K562 (cell line): ENCODE results near the gene TBC1D16. TPM values are rescaled to one million over a fixed set of nuclear protein-coding genes. Genes with fewer than 3 reads are reported as not detected.

Source experiments
- ATAC-seq: fragments of 200-7000 bp; cut with Tn5 transposase; 3 replicates; pipeline ENCODE4 v1.9.1; 2020; ENCODE audit warnings: moderate library complexity
- BruUV-seq: library from RNA; stranded (reverse); fragments of 400-500 nt; replicated peaks from 2 replicates; lab custom pipeline; 2021; lab: Mats Ljungman, UMichigan
- CTCF ChIA-PET: fragments of 300-600 bp; formaldehyde crosslinking; extraction: SDS; loops from one replicate; lab custom pipeline; 2021; ENCODE audit warnings: low intra/inter-chr PET ratio; lab: Yijun Ruan, JAX
- POLR2A ChIA-PET: fragments of 300-600, 350-650 bp; sonication (Branson Sonifier 250); formaldehyde crosslinking; extraction: SDS; loops from one replicate; lab custom pipeline; 2021; ENCODE audit warnings: antibody characterized with exemption, inconsistent platforms; lab: Yijun Ruan, JAX
- DNase-seq, 4 experiments: peaks; one replicate each; pipeline versions ENCODE4 v3.0.0 to v3.0.0-alpha.2; 2011 to 2018; ENCODE audit warnings: low spot score in 3 of 4, mixed read lengths in 3 of 4; ENCODE audit errors: extremely low read depth in 1 of 4
- FAIRE-seq: peaks from 2 replicates; lab custom pipeline; 2011; peaks lifted over from hg19 to GRCh38; lab: Jason Lieb, UNC
- H2AFZ ChIP-seq: 2 replicates; pipeline ENCODE4 v1.6.0; 2011; ENCODE audit warnings: low read depth, low read length, control low read depth, inconsistent platforms
- H3K27ac ChIP-seq: fragments of 200-600 bp; 3 replicates; pipeline ENCODE4 v1.8.0; 2011; ENCODE audit warnings: low read depth, mild to moderate bottlenecking, control low read depth, inconsistent platforms, low read length, moderate library complexity, mixed read lengths; ENCODE audit errors: extremely low read depth
- H3K27me3 ChIP-seq, 2 experiments: fragments of 300-600 bp in 1 of 2; 2 replicates in 1 of 2; 3 replicates in 1 of 2; pipeline versions ENCODE4 v1.6.0 to v1.8.0; 2011; ENCODE audit warnings: inconsistent platforms in 2 of 2, low read length in 2 of 2, mild to moderate bottlenecking in 1 of 2, mixed read lengths in 1 of 2, moderate library complexity in 1 of 2; ENCODE audit not compliant: control insufficient read depth in 2 of 2, insufficient read depth in 2 of 2
- H3K36me3 ChIP-seq: fragments of 300-600 bp; 3 replicates; pipeline ENCODE4 v1.8.0; 2011; ENCODE audit warnings: mild to moderate bottlenecking, low read length, inconsistent platforms; ENCODE audit not compliant: control insufficient read depth, insufficient read depth
- H3K4me1 ChIP-seq, 2 experiments: fragments of 200-600 bp in 1 of 2; replicated peaks in 1 of 2; 2 replicates in 1 of 2; 3 replicates in 1 of 2; pipeline versions ENCODE4 v1.5.1 to v1.8.0; 2011; ENCODE audit warnings: inconsistent platforms in 2 of 2, low read length in 2 of 2, mild to moderate bottlenecking in 1 of 2, mixed read lengths in 1 of 2, moderate library complexity in 1 of 2; ENCODE audit not compliant: control insufficient read depth in 2 of 2, insufficient read depth in 2 of 2
- H3K4me2 ChIP-seq: 2 replicates; pipeline ENCODE4 v1.6.1; 2011; ENCODE audit warnings: low read length, control low read depth, inconsistent platforms, mixed read lengths; ENCODE audit not compliant: insufficient read depth
- H3K4me3 ChIP-seq: fragments of 200-600 bp; sonication (generic), shearing (Covaris generic); 2 replicates; pipeline ENCODE4 v1.5.1; 2016; ENCODE audit warnings: control low read depth, inconsistent platforms
- H3K79me2 ChIP-seq: fragments of 200-600 bp; 3 replicates; pipeline ENCODE4 v1.8.0; 2011; ENCODE audit warnings: low read length, inconsistent platforms; ENCODE audit not compliant: control insufficient read depth, insufficient read depth
- H3K9ac ChIP-seq, 2 experiments: 2 replicates each; pipeline versions ENCODE4 v1.6.0 to v1.6.1; 2011; ENCODE audit warnings: low read depth in 2 of 2, low read length in 2 of 2, control low read depth in 1 of 2, inconsistent platforms in 1 of 2, mild to moderate bottlenecking in 1 of 2, mixed read lengths in 1 of 2; ENCODE audit not compliant: insufficient read depth in 1 of 2
- H3K9me1 ChIP-seq: one replicate; pipeline ENCODE4 v1.6.0; 2011; ENCODE audit warnings: inconsistent platforms, mild to moderate bottlenecking, low read length, moderate library complexity; ENCODE audit not compliant: control insufficient read depth, insufficient read depth
- H3K9me3 ChIP-seq: replicated peaks from 2 replicates; pipeline ENCODE4 v1.5.1; 2011; ENCODE audit warnings: low read depth, low read length, inconsistent platforms; ENCODE audit not compliant: control insufficient read depth, insufficient read depth
- H4K20me1 ChIP-seq: replicated peaks from 2 replicates; pipeline ENCODE4 v1.6.1; 2011; ENCODE audit warnings: low read length, inconsistent platforms, mixed read lengths; ENCODE audit not compliant: control insufficient read depth, insufficient read depth
- BCOR ChIP-seq: fragments of 450-650 bp; IDR thresholded peaks from 2 replicates; pipeline ENCODE4 v1.6.1; 2016
- RBM25 ChIP-seq: fragments of 200-400 bp; formaldehyde crosslinking; IDR thresholded peaks from 2 replicates; pipeline ENCODE4 v1.6.1; 2018; ENCODE audit warnings: low read length, low read depth, moderate library complexity; ENCODE audit not compliant: severe bottlenecking
- RFX1 ChIP-seq: fragments of 450-650 bp; IDR thresholded peaks from 2 replicates; pipeline ENCODE4 v1.6.1; 2016; ENCODE audit warnings: mild to moderate bottlenecking, moderate library complexity
- RFX7 ChIP-seq: fragments of 250-450 bp; sonication (Bioruptor Pico); IDR thresholded peaks from 2 replicates; pipeline ENCODE4 v1.5.1; 2021; ENCODE audit warnings: mild to moderate bottlenecking
- WGBS: fragments of 100-300 bp; shearing (Covaris generic); methylation state at CpG from one replicate; pipeline ENCODE4 v1.1.6; 2016; ENCODE audit warnings: low coverage, mixed read lengths; ENCODE audit not compliant: insufficient coverage; ENCODE audit errors: missing lambda C conversion rate; 5-methylcytosine and 5-hydroxymethylcytosine counted together
- in situ Hi-C: fragments of 300-500 bp; cut with MboI; formaldehyde crosslinking; loops from 4 replicates; pipeline ENCODE4 v1.15.0; 2018; ENCODE audit warnings: inconsistent platforms, mixed read lengths
- intact Hi-C: fragments of 100-400 bp; cut with micrococcal nuclease; formaldehyde crosslinking; loops from 2 replicates; pipeline ENCODE4 v1.14.2; 2022
- polyA plus RNA-seq, 8 experiments: library from polyadenylated mRNA; depleted of rRNA in 4 of 8; stranded (reverse) in 5 of 8; unstranded in 3 of 8; fragments of >200 nt; fragmentation: Nextera tagmentation in 2 of 8; fragmentation: Illumina TruSeq in 1 of 8; extraction: Ambion mirVana in 2 of 8; extraction: Trizol in 1 of 8; gene quantifications; 2 replicates each; pipeline versions ENCODE4 v1.2.1 to v1.2.3, GENCODE V29; 2011 to 2014; ENCODE audit warnings: inconsistent platforms in 1 of 8, missing spikeins in 1 of 8
- total RNA-seq, 7 experiments: library from RNA; depleted of rRNA in 6 of 7; stranded (reverse); fragments of >200 nt in 6 of 7; fragmentation: Illumina TruSeq in 2 of 7; extraction: Trizol in 2 of 7; gene quantifications; 2 replicates each; pipeline versions ENCODE4 v1.2.1 to v1.2.3, GENCODE V29; 2011 to 2021; ENCODE audit warnings: low replicate concordance in 1 of 7
- TF ChIP-seq, protein P1 (sequence below): sonication (generic); formaldehyde crosslinking; IDR thresholded peaks from 2 replicates; pipeline ENCODE4 v1.8.1; 2023; ENCODE audit warnings: mild to moderate bottlenecking, missing genetic modification reagents, moderate library complexity

Gene TBC1D16
- total and polyA plus RNA-seq, 9 of the 15 experiments (the other 6 are each of a cell fraction or from before 2014, with no cell fraction given), result 0.01 to 0.20 (median 0.03) TPM; not detected in 1

GRCh38 chr17:80033840-80034239 lies 1.8 kb downstream of the TBC1D16 start:
- no peaks in the 10 kb centered on the region for H3K79me2 ChIP-seq
- TF ChIP-seq BCOR (0 out of 2 replicates have a peak, but pooled peaks have one; percentile 33), RBM25 (peak; percentile 30)
- TF ChIP-seq, protein P1, sequence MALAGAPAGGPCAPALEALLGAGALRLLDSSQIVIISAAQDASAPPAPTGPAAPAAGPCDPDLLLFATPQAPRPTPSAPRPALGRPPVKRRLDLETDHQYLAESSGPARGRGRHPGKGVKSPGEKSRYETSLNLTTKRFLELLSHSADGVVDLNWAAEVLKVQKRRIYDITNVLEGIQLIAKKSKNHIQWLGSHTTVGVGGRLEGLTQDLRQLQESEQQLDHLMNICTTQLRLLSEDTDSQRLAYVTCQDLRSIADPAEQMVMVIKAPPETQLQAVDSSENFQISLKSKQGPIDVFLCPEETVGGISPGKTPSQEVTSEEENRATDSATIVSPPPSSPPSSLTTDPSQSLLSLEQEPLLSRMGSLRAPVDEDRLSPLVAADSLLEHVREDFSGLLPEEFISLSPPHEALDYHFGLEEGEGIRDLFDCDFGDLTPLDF, result no peak
- no peak overlapping the region for H3K9ac ChIP-seq
- ChIA-PET CTCF (no interaction called here), POLR2A (interaction anchor here (0.9 kb wide), 1 partner anchor 12 kb away, joined by 3 read pairs; no protein-coding TSS in a partner anchor)
- peaks cover 5% of the 10 kb centered on the region for H4K20me1 ChIP-seq
- H3K9me3 ChIP-seq, result no peaks in the 10 kb centered on the region
- DNase-seq, result no peak
- no peaks in the 10 kb centered on the region for H3K36me3 ChIP-seq
- peaks cover 64 to 70% of the 10 kb centered on the region in 2 experiments for H3K27me3 ChIP-seq
- H3K9me1 ChIP-seq, result peaks cover 5% of the 10 kb centered on the region
- H2AFZ ChIP-seq, result no peak overlapping the region
- FAIRE-seq, result no peak
- intact Hi-C loops, result no loop called here
- peaks cover 0 to 21% of the 10 kb centered on the region in 2 experiments; a peak in 3 of 5 replicates for H3K4me1 ChIP-seq
- no peak overlapping the region for H3K4me2 ChIP-seq
- no peak for ATAC-seq
- no peak overlapping the region for H3K27ac ChIP-seq
- no TSS peak for BruUV-seq
- in situ Hi-C loops, result no loop called here
- no peak overlapping the region for H3K4me3 ChIP-seq
- WGBS, result 13% methylated on average over 4 of the region's 4 CpGs

DNA sequence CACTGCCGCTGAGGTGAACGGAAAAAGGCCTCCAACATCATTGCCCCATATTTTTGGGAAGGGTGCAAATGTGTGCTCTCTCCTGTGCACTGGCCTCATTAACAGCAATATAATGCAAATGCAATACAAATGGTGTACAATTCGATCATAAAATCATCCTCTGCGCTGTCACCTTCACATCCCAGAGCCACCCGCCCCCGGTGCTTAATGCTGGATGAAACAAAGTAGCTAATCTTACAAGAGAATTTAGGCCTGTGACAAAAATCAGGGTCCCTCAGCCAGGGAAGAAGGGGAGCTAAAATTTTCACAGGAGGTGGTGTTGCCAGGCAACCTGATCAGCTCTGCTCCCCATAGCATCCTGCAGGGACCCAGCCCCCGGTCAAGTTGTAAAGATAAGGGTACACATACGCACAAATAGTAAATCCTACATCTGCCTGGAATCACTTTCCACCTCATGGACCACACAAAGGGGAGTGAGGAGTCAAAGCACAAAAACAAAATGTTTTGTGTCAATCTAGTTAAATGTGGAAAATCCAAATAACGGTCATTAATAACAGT lies 3.0 kb downstream of the TBC1D16 start:
- Histone ChIP-seq H2AFZ (no peak overlapping the region), H4K20me1 (peaks cover 5% of the 10 kb centered on the region), H3K36me3 (no peaks in the 10 kb centered on the region), H3K4me3 (no peak overlapping the region), H3K9me3 (no peaks in the 10 kb centered on the region), H3K9me1 (peaks cover 5% of the 10 kb centered on the region), H3K4me2 (no peak overlapping the region), H3K27ac (no peak overlapping the region), H3K9ac (no peak overlapping the region), H3K79me2 (no peaks in the 10 kb centered on the region), H3K27me3 (peaks cover 61 to 80% of the 10 kb centered on the region in 2 experiments), H3K4me1 (peaks cover 0 to 21% of the 10 kb centered on the region in 2 experiments; a peak in 3 of 5 replicates)
- in situ Hi-C loops, result no loop called here
- no peak for TF ChIP-seq RFX7 (CRISPR knock-in tag)
- peak; percentile 24; the same call in 1 of the 2 replicates for TF ChIP-seq RFX1
- CTCF ChIA-PET, result no interaction called here
- 5% methylated on average over 9 of the region's 9 CpGs for WGBS
- no peak for FAIRE-seq
- ATAC-seq, result no peak
- DNase-seq, result no peak
- no TSS peak for BruUV-seq
- POLR2A ChIA-PET, result interaction anchor here (0.6 to 0.7 kb wide), 3 partner anchors 115 to 983 kb away, joined by 3 read pairs; no protein-coding TSS in a partner anchor
- intact Hi-C loops, result no loop called here
